Esophagus muscularis mucosa (tissue), 4 donors: Measurements from ENCODE around the gene PCSK6. TPM values are rescaled to one million over a fixed set of nuclear protein-coding genes. Genes with fewer than 3 reads are reported as not detected.

ENCODE experiments used
- DNase-seq: peaks from one replicate; pipeline ENCODE4 v3.0.0-alpha.2; 2017; ENCODE audit errors: extremely low spot score
- H3K27ac ChIP-seq, 4 donors: fragments of 200-600 bp; sonication (generic); replicated peaks in 1 of 4; 1 replicate in 3 of 4; 2 replicates in 1 of 4; pipeline ENCODE4 v1.5.1; 2016 to 2019; ENCODE audit warnings: mild to moderate bottlenecking in 1 of 4
- H3K27me3 ChIP-seq, 4 donors: fragments of 200-600 bp; sonication (generic); one replicate each; pipeline versions ENCODE4 v1.5.1 to v1.6.0; 2016 to 2019
- H3K36me3 ChIP-seq, 4 donors: fragments of 200-600 bp; sonication (generic); one replicate each; pipeline ENCODE4 v1.5.1; 2016 to 2019
- H3K4me1 ChIP-seq, 4 donors: fragments of 200-600 bp; sonication (generic); one replicate each; pipeline ENCODE4 v1.5.1; 2016 to 2019
- H3K4me3 ChIP-seq, 4 donors: fragments of 200-600 bp; sonication (generic); 1 replicate in 2 of 4; 2 replicates in 2 of 4; pipeline ENCODE4 v1.5.1; 2016 to 2019; ENCODE audit warnings: mild to moderate bottlenecking in 4 of 4, moderate library complexity in 1 of 4
- H3K9me3 ChIP-seq, 4 donors: fragments of 200-600 bp; sonication (generic); 1 replicate in 3 of 4; 2 replicates in 1 of 4; pipeline ENCODE4 v1.5.1; 2016 to 2019
- CTCF ChIP-seq, 3 experiments: fragments of 200-600 bp in 2 of 3; fragments of 450-650 bp in 1 of 3; sonication (generic) in 2 of 3; IDR thresholded peaks; one replicate each; pipeline ENCODE4 v1.5.1; 2017 to 2019; ENCODE audit warnings: antibody characterized with exemption in 3 of 3, mild to moderate bottlenecking in 2 of 3, moderate library complexity in 1 of 3
- EP300 ChIP-seq: sonication (generic); formaldehyde crosslinking; IDR thresholded peaks from one replicate; pipeline ENCODE4 v1.6.1; 2017; ENCODE audit warnings: antibody characterized with exemption
- POLR2A ChIP-seq: fragments of 450-650 bp; IDR thresholded peaks from one replicate; pipeline ENCODE4 v1.6.1; 2017; ENCODE audit warnings: antibody characterized with exemption, moderate library complexity, mild to moderate bottlenecking, low read depth
- POLR2AphosphoS5 ChIP-seq, 2 donors: sonication (generic); formaldehyde crosslinking; IDR thresholded peaks; one replicate each; pipeline ENCODE4 v1.6.1; 2017; ENCODE audit warnings: antibody characterized with exemption in 2 of 2
- WGBS: methylation state at CpG from one replicate; pipeline ENCODE4 v1.1.5; 2018; 5-methylcytosine and 5-hydroxymethylcytosine counted together
- intact Hi-C: fragments of 100-400 bp; cut with DNase I; formaldehyde crosslinking; loops from one replicate; pipeline ENCODE4 v1.15.1; 2023
- total RNA-seq, 4 donors: library from RNA; depleted of rRNA; stranded (reverse); fragments of >200 nt; gene quantifications; one replicate each; pipeline versions ENCODE4 v1.1.0 to v1.2.1, GENCODE V29; 2016

PCSK6 gene
- total RNA-seq, 4 donors from 2014 or later: 13.6 to 24.1 (median 15.3) TPM

GRCh38 chr15:101450403-101451265 is 38.9 kb downstream of the PCSK6 start:
- peaks cover 0 to 9% (median 0%) of the 10 kb centered on the region in 4 donors for H3K27me3 ChIP-seq
- DNase-seq: no peak
- intact Hi-C loops: no loop called here
- H3K9me3 ChIP-seq: no peaks in the 10 kb centered on the region
- peak overlapping the region in 3 of 4 donors; percentile 19 to 58 (median 27) for H3K27ac ChIP-seq
- TF ChIP-seq POLR2A (no peak), POLR2AphosphoS5 (IDR thresholded peaks at IDR 0.05) (no peak), EP300 (no peak), CTCF (IDR thresholded peaks at IDR 0.05) (no peak)
- WGBS: 84% methylated on average over 14 of the region's 18 CpGs
- H3K4me1 ChIP-seq: peaks cover 11 to 29% (median 24%) of the 10 kb centered on the region in 4 donors
- H3K4me3 ChIP-seq: no peak overlapping the region
- no peaks in the 10 kb centered on the region for H3K36me3 ChIP-seq

DNA sequence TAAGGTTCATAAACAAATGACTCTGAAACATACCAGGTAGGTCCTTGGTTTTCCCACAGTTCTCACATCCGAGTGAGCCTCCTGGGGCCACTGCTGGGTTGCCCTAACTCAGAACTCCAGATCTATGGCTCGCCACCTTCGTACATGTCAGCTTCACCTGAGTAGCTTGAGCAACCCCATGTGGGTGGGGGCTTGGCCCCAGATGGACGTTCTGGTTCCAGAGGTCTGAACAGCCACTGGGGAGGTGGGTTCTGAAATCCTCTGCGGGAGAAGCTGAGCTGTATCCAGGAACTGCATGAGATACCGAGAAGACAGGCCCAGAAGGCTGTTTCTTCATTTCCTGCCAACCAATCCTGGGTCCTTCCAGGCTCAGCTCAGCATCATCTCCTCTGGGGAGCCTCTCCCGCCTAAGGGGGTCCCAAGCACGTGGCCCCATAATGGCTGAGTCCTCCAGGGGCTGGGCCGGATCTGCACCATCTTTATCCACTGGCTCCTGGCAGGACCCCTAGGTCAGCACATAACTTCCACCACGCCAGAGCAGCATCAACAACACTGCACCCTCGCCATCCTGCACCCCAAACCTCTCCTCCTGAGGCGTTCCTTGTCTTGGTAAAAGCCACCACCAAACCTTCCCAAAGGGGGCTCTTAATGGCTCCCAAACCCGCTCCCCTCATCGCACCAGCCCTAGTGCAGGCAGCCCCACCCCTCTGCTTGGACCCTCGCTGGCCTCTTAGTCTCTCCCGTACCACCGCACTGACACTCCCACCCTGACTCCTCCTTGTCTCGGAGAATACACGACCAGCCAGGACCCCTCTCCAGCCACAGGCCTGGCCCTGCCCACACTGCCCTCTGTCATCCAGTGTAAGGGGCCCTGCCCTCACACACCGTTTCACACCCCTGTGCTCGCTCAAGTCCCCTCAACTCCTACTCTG is 39.8 kb downstream of the PCSK6 start:
- Histone ChIP-seq H3K27ac (peak overlapping the region in 1 of 4 donors; percentile 27), H3K27me3 (peaks cover 0 to 9% (median 0%) of the 10 kb centered on the region in 4 donors), H3K9me3 (no peaks in the 10 kb centered on the region), H3K4me1 (peaks cover 6 to 22% (median 18%) of the 10 kb centered on the region in 4 donors), H3K36me3 (no peaks in the 10 kb centered on the region), H3K4me3 (no peak overlapping the region)
- TF ChIP-seq CTCF (IDR thresholded peaks at IDR 0.05): no peak
- TF ChIP-seq POLR2A: no peak
- no peak for TF ChIP-seq EP300
- no peak for TF ChIP-seq POLR2AphosphoS5 (IDR thresholded peaks at IDR 0.05)
- WGBS: 89% methylated on average over 21 of the region's 21 CpGs
- no peak for DNase-seq
- intact Hi-C loops: no loop called here

DNA sequence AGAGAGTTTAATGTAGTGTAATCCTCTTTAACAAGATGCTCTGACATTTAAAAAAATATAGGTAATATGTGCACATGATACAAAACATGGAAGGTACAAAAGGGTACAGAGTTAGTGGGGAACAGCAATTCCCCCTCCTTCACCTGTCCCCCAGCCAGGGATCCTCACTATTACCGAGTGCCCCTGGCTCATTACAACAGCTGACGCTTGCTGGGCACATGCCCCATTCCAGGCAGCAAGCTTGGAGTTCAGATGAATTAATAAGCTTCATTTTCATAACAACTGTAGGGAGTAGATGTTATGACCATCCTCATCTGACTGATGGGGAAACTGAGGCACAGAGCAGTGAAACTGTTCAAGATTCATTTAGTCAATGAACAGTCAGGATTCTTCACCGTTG is 41.2 kb downstream of the PCSK6 start:
- Histone ChIP-seq H3K4me3 (no peak overlapping the region), H3K27ac (no peak overlapping the region), H3K36me3 (no peaks in the 10 kb centered on the region), H3K4me1 (peaks cover 6 to 22% (median 18%) of the 10 kb centered on the region in 4 donors), H3K9me3 (no peaks in the 10 kb centered on the region), H3K27me3 (peaks cover 0 to 8% (median 0%) of the 10 kb centered on the region in 4 donors)
- intact Hi-C loops: no loop called here
- WGBS: 88% methylated on average over 3 of the region's 3 CpGs
- TF ChIP-seq EP300 (no peak), POLR2AphosphoS5 (IDR thresholded peaks at IDR 0.05) (no peak), CTCF (IDR thresholded peaks at IDR 0.05) (no peak)
- DNase-seq: no peak

DNA sequence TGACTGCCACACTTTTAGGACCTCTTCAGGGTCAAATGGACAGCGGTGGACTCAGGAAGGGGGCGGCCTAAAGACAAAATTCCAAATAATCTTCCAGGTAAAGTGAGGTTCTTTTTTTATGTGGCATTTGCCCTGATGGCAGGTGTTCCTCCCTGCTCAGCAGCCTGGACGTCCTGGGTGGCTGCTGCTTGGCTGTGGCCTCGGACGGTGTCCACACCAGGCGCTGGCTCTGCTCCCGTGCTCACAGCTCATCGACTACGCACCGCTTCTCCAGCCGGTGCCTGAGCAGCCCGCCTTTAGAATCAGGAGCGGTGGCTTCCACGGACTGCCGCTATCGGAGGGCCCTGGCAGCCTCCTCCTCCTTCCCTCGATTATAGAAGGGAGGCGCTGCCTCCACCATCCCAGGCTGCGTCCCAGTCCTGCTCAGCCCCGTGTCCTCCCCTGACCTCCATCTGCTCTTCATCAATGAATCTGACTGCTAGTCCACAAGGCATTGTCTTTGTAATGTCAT is 41.9 kb downstream of the PCSK6 start:
- no peaks in the 10 kb centered on the region for H3K9me3 ChIP-seq
- 87% methylated on average over 15 of the region's 20 CpGs for WGBS
- H3K4me1 ChIP-seq: peaks cover 6 to 22% (median 18%) of the 10 kb centered on the region in 4 donors
- no peak overlapping the region for H3K27ac ChIP-seq
- no peaks in the 10 kb centered on the region for H3K36me3 ChIP-seq
- intact Hi-C loops: no loop called here
- H3K27me3 ChIP-seq: peaks cover 0 to 4% (median 0%) of the 10 kb centered on the region in 4 donors
- no peak for DNase-seq
- no peak overlapping the region for H3K4me3 ChIP-seq
- TF ChIP-seq CTCF (IDR thresholded peaks at IDR 0.05): no peak
- TF ChIP-seq POLR2AphosphoS5 (IDR thresholded peaks at IDR 0.05): no peak
- no peak for TF ChIP-seq POLR2A
- TF ChIP-seq EP300: no peak
